NCI-H1417 (cell line): Measurements from ENCODE around the gene RAB42.
A peak's percentile ranks its signal among the peaks of the same experiment; 100 is the strongest.
"Not testable (repeated sequence)": the region's sequence is repeated elsewhere in the genome, so short reads cannot be mapped to it uniquely, and the experiment has no call there.

Source experiments
- DNase-seq, 3 experiments: peaks; one replicate each; lab custom pipeline; 2025; lab: John Stamatoyannopoulos, UW

RAB42 gene

GRCh38 chr1:28586585-28587391 lies 5.3 kb upstream of the RAB42 start:
- not testable (repeated sequence) for DNase-seq

GRCh38 chr1:28592321-28593071 lies 431 bp downstream of the RAB42 start:
- peak in 2 of 3 experiments; percentile 14 to 24 for DNase-seq

DNA sequence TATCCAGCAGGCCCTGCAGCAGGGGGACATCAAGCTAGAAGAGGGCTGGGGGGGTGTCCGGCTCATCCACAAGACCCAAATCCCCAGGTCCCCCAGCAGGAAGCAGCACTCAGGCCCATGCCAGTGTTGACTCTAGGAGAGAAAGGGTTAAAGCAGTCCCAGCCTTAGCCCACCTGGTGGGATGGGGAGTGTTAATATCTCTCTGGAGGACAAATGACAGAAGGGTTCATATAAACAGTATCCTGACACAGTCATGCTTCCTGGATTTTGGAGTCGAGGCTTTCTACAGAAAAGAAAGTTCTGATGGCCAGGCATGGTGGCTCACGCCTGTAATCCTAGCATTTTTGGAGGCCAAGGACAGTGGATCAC lies 1.9 kb downstream of the RAB42 start:
- DNase-seq, result not testable (repeated sequence)

GRCh38 chr1:28594686-28595411 lies 2.8 kb downstream of the RAB42 start:
- not testable (repeated sequence) for DNase-seq

GRCh38 chr1:28595412-28596191 lies 3.5 kb downstream of the RAB42 start:
- no peak for DNase-seq

GRCh38 chr1:28596276-28596675 lies 4.2 kb downstream of the RAB42 start:
- not testable (repeated sequence) for DNase-seq

DNA sequence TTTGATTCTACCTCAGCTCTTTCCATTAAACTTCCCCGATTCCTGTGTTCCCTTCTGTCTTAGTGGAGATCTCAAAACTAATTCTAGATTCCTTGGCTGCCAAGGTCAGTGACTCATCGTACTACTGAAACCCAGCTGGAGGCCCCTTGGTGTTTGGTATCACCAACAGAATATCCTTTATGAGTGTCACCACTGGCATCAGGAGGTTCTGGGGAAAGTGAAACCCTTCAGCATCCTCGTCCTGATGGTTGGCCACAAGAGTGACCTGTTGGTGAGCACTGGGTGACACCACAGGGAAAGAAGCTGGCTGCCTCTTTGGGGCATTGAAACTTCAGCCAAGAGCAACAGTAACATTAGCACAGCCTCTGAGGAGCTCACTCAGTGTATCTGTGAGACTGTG lies 9.6 kb downstream of the RAB42 start:
- no peak for DNase-seq

DNA sequence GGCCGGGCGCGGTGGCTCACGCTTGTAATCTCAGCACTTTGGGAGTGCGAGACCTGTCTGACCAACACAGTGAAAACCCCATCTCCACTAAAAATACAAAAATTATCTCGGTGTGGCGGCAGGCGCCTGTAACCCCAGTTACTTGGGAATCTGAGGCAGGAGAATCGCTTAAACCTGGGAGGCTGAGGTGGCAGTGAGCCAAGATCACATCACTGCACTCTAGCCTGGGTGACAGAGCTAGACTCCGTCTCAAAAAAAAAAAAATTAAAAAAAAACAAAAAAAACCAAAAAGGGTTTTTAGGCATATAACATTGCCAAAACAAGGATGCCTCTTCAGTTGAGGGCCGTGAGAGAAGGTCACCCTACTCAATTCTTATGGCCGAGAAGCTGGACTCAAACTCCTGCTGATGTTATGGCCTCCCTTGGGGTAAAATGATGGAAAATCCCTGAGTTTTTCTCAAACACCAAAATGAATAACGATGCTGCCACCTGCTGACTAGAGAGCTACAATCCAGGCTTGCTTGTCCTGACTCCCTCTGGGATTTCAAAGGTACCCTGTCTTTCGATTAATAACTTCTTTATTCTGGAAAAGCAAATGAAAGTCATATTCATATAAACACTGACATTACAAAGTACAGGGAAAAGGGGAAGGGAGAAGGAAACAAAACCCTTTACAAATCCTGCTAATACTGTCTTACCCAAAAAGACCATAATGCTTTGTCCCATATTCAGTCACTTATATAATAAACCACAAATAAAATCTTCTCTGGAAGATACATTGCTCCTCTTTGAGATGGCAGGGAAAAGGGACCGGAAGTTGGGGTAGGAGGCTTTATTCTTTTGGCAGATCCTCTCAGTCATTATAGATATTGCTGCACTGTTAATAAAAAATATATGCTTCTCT lies 10.7 kb downstream of the RAB42 start:
- peak; percentile 39 to 74 (median 53) for DNase-seq

- DNase-seq, result no peak
Observed at GRCh38 chr1:28604411-28604810, 12.3 kb downstream of the RAB42 start.

DNA sequence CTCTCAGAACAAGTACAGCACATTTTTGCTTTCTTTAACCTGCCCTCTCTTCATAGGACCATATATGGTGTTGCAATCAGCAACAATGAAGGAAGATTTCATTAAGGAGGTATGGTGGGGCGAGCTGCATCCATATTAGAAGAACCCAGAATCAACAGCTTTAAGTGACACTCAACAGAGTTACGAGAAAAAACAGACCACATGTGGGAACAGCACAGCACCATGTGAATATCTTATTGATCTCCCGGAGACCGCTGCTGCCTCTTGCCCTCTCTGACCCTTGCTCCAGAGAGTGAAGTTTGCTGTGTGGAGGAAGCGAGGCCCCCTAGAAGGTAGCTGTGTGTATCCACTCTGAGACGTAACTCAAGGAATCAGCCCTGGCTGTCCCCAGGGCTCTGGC lies 12.9 kb downstream of the RAB42 start:
- DNase-seq, result no peak

- no peak for DNase-seq
Observed at GRCh38 chr1:28606771-28607170, 14.7 kb downstream of the RAB42 start.

DNA sequence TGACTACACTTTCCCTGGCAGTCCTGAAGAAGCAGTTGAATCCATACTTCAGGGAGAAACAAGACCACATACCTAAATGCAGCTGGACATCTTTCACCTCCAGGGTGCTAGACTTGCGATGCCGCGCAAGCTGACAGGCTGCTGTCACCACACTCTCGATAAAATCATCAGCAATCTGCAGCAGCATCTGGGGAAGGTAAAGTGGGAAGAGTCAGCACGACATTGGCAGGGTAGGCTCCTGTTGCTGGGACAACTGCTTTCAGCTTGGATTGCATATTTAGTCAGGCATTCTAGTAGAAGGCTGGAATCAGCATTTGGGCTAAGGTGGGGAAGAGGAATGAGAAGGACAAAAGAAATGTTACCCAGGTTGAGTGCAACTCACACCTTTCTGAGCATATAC lies 21.1 kb downstream of the RAB42 start:
- DNase-seq, result no peak

- no peak for DNase-seq
Observed at GRCh38 chr1:28631713-28632112, 39.6 kb downstream of the RAB42 start.

GRCh38 chr1:28632560-28632959 lies 40.5 kb downstream of the RAB42 start:
- DNase-seq, result no peak

GRCh38 chr1:28640766-28641165 lies 48.7 kb downstream of the RAB42 start:
- DNase-seq, result no peak

GRCh38 chr1:28642056-28642846 lies 50.2 kb downstream of the RAB42 start:
- peak; percentile 40 to 48 (median 45) for DNase-seq

DNA sequence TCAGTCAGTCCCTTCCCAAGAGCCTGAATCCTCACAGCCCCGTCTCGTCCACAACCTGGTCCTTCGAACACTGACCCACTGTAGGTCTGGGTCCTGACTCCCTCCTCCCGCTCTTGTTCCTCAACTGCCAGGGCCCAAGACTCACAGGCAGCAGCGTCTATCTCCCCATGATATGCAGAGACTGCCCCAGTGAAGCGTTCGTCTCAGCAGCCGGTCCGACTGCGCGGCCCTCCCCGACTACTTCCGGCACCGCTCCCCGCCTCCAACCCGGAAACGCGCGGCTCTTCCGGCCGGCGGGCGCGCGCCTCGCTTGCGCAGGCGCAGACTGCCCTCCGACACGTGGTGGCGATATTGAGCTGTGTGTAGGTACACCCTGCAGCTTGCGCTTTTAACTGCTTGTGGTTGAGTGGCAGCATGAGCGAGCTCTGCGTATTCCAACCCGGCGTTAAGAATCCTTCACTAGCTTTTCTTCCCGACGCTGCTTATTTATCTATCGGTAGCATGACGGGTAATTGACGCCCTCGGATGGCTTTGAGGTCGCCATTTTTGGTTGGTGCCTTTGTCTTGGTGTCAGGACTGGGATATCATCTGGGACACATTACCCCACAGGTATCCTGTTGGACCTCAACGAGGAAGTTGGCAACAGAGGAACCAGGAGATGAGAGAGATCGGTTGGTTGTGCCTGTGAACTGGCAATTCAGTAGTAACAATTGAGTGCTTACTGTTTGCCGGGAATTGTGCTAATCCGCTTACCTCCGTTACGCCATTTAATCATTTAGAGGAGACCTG lies 51.0 kb downstream of the RAB42 start, which contains the start of gene TAF12:
Gene TAF12, minus strand, starts transcription at position 221 of the 789 bp plus-strand sequence. CDS start 20,986 bp downstream, outside the sequence.
- DNase-seq, result peak; percentile 95 to 97 (median 96)

- no peak for DNase-seq
Observed at GRCh38 chr1:28644494-28644893, 52.4 kb downstream of the RAB42 start.
